RPMI8226 (cell line): Measurements from ENCODE around the gene ADH1C.

Source experiments
- DNase-seq: peaks from one replicate; pipeline ENCODE4 v3.0.0-alpha.2; 2015

The ADH1C gene

GRCh38 chr4:99293357-99293756 lies 59.2 kb downstream of the ADH1C start:
- DNase-seq, result no peak

GRCh38 chr4:99290848-99291786 lies 61.4 kb downstream of the ADH1C start, which contains the start of gene ADH1A:
ADH1A (minus strand) TSS chr4:99290985; CDS start chr4:99290914, 71 bp downstream.
- no peak for DNase-seq
